Ascending aorta (tissue), 2 donors: ENCODE measurements around the gene CLEC4D. TPM values are rescaled to one million over a fixed set of nuclear protein-coding genes. Genes with fewer than 3 reads are reported as not detected.

Experiments
- DNase-seq, 2 donors: peaks; one replicate each; pipeline ENCODE4 v3.0.0-alpha.2; 2019; ENCODE audit warnings: low spot score in 2 of 2
- H3K27ac ChIP-seq, 2 donors: fragments of 200-600 bp; sonication (generic); one replicate each; pipeline ENCODE4 v1.5.1; 2016 to 2017; ENCODE audit warnings: mild to moderate bottlenecking in 1 of 2
- H3K27me3 ChIP-seq: fragments of 200-600 bp; sonication (generic); one replicate; pipeline ENCODE4 v1.5.1; 2017
- H3K36me3 ChIP-seq, 2 donors: fragments of 200-600 bp; sonication (generic); one replicate each; pipeline ENCODE4 v1.5.1; 2016
- H3K4me1 ChIP-seq, 2 donors: fragments of 200-600 bp; sonication (generic); one replicate each; pipeline ENCODE4 v1.5.1; 2016 to 2017; ENCODE audit warnings: mild to moderate bottlenecking in 1 of 2
- H3K4me3 ChIP-seq, 2 donors: fragments of 200-600 bp; sonication (generic); one replicate each; pipeline ENCODE4 v1.5.1; 2016 to 2017; ENCODE audit warnings: mild to moderate bottlenecking in 1 of 2
- H3K9me3 ChIP-seq, 2 donors: fragments of 200-600 bp; sonication (generic); one replicate each; pipeline ENCODE4 v1.5.1; 2016
- CTCF ChIP-seq, 3 experiments: fragments of 200-600 bp in 2 of 3; fragments of 450-650 bp in 1 of 3; sonication (generic) in 2 of 3; IDR thresholded peaks; one replicate each; pipeline ENCODE4 v1.5.1; 2016 to 2019; ENCODE audit warnings: antibody characterized with exemption in 3 of 3, mild to moderate bottlenecking in 1 of 3, moderate library complexity in 1 of 3
- intact Hi-C: fragments of 100-400 bp; cut with DNase I; formaldehyde crosslinking; loops from one replicate; pipeline ENCODE4 v1.15.1; 2023
- total RNA-seq: library from RNA; depleted of rRNA; stranded (reverse); fragments of >200 nt; gene quantifications from one replicate; pipeline ENCODE4 v1.1.0, GENCODE V29; 2016

Gene CLEC4D
- not detected for total RNA-seq

- Histone ChIP-seq H3K27me3 (no peaks in the 10 kb centered on the region), H3K36me3 (no peaks in the 10 kb centered on the region), H3K27ac (no peak within 1 kb of the TSS), H3K4me1 (no peaks in the 10 kb centered on the region), H3K4me3 (no peak within 1 kb of the TSS), H3K9me3 (no peaks in the 10 kb centered on the region)
- intact Hi-C loops = no loop called here
- TF ChIP-seq CTCF (IDR thresholded peaks at IDR 0.05) = no peak
- no peak for DNase-seq
Observed at GRCh38 chr12:8513256-8513655, at the start of gene CLEC4D. Gene CLEC4D, plus strand, starts transcription at chr12:8513503. Its CDS starts 230 bp downstream, at chr12:8513733.

GRCh38 chr12:8465301-8465996, 47.9 kb upstream of the CLEC4D start:
- Histone ChIP-seq H3K9me3 (no peaks in the 10 kb centered on the region), H3K4me1 (no peaks in the 10 kb centered on the region), H3K36me3 (no peaks in the 10 kb centered on the region), H3K4me3 (no peak overlapping the region), H3K27me3 (no peaks in the 10 kb centered on the region), H3K27ac (no peak overlapping the region)
- TF ChIP-seq CTCF (IDR thresholded peaks at IDR 0.05) = no peak
- DNase-seq = no peak
- intact Hi-C loops = no loop called here

GRCh38 chr12:8466241-8466640, 47.1 kb upstream of the CLEC4D start:
- no peak overlapping the region for H3K27ac ChIP-seq
- no peak for DNase-seq
- no peaks in the 10 kb centered on the region for H3K4me1 ChIP-seq
- intact Hi-C loops = no loop called here
- H3K36me3 ChIP-seq = no peaks in the 10 kb centered on the region
- H3K9me3 ChIP-seq = no peaks in the 10 kb centered on the region
- no peak for TF ChIP-seq CTCF (IDR thresholded peaks at IDR 0.05)
- H3K4me3 ChIP-seq = no peak overlapping the region
- no peaks in the 10 kb centered on the region for H3K27me3 ChIP-seq

GRCh38 chr12:8471090-8471489, 42.2 kb upstream of the CLEC4D start:
- intact Hi-C loops = no loop called here
- H3K4me1 ChIP-seq = no peaks in the 10 kb centered on the region
- no peaks in the 10 kb centered on the region for H3K36me3 ChIP-seq
- H3K27me3 ChIP-seq = no peaks in the 10 kb centered on the region
- DNase-seq = no peak
- no peaks in the 10 kb centered on the region for H3K9me3 ChIP-seq
- H3K4me3 ChIP-seq = no peak overlapping the region
- no peak overlapping the region for H3K27ac ChIP-seq
- TF ChIP-seq CTCF (IDR thresholded peaks at IDR 0.05) = no peak

GRCh38 chr12:8475508-8476203, 37.6 kb upstream of the CLEC4D start:
- DNase-seq = no peak
- Histone ChIP-seq H3K4me3 (no peak overlapping the region), H3K27ac (no peak overlapping the region), H3K36me3 (no peaks in the 10 kb centered on the region), H3K9me3 (no peaks in the 10 kb centered on the region), H3K27me3 (no peaks in the 10 kb centered on the region), H3K4me1 (no peaks in the 10 kb centered on the region)
- intact Hi-C loops = no loop called here
- TF ChIP-seq CTCF (IDR thresholded peaks at IDR 0.05) = no peak
